ENCODE measurements around the gene POLR1G.

The POLR1G gene

DNA sequence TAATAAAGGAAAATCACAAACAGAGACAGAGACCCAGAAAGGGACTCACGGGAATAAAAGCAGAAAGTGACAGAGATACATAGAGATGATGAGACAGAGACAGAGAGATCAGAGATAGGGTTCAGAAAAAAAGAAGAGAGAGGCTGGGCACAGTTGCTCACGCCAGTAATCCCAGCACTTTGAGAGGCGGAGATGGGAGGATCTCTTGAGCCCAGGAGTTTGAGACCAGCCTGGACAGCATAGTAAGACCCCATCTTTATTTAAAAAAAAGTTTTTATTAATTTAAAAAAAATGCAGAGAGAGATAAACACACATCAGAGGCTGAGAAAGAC lies 41.9 kb downstream of the POLR1G start:
- peaks cover 20% of the 10 kb centered on the region for H3K4me1 ChIP-seq (ENCODE audit: control insufficient read depth, insufficient read depth, low read length, unreplicated experiment)

DNA sequence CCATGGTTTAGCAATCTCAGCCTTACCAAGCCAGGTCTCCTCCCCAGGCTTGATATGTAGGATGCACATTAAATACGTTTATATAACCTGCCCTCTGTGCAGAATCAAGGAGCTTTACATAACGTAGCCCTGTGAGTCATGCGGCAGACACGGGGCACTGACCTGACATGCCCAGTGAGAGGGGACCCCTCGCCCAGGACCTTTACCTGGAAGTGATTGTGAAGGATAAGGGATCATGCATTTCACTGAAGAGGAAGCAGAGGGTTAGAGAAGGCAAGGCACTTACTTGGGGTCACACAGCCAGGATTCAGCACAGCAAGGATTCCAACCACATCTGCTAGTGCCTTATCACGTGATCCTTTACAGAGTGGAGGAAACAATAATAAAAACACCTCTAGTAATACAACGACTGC lies 42.4 kb downstream of the POLR1G start:
- H2AFZ ChIP-seq (ENCODE audit: low read length, unreplicated experiment) = no peak overlapping the region
- H3K27me3 ChIP-seq (ENCODE audit: insufficient read depth, low read length) = no peaks in the 10 kb centered on the region
- no peaks in the 10 kb centered on the region for H3K36me3 ChIP-seq (ENCODE audit: insufficient read depth, low read length)
- peak overlapping the region; percentile 43; the same call in 1 of the 2 replicates for H3K27ac ChIP-seq (ENCODE audit: low read depth, low read length)
- no peak overlapping the region for H3K4me3 ChIP-seq (ENCODE audit: low read depth, low read length)
- no peaks in the 10 kb centered on the region for H3K79me2 ChIP-seq (ENCODE audit: control insufficient read depth, insufficient read depth, low read length, unreplicated experiment)
- peaks cover 20% of the 10 kb centered on the region for H3K4me1 ChIP-seq (ENCODE audit: control insufficient read depth, insufficient read depth, low read length, unreplicated experiment)

More for the DNA sequence above, 41.9 kb downstream of the POLR1G start:
- Histone ChIP-seq H3K27me3 (ENCODE audit: insufficient read depth, low read length) (no peaks in the 10 kb centered on the region), H3K4me3 (ENCODE audit: low read depth, low read length) (no peak overlapping the region), H3K79me2 (ENCODE audit: control insufficient read depth, insufficient read depth, low read length, unreplicated experiment) (no peaks in the 10 kb centered on the region), H2AFZ (ENCODE audit: low read length, unreplicated experiment) (no peak overlapping the region), H3K36me3 (ENCODE audit: insufficient read depth, low read length) (no peaks in the 10 kb centered on the region), H3K27ac (ENCODE audit: low read depth, low read length) (peak overlapping the region; percentile 43; the same call in 1 of the 2 replicates)

DNA sequence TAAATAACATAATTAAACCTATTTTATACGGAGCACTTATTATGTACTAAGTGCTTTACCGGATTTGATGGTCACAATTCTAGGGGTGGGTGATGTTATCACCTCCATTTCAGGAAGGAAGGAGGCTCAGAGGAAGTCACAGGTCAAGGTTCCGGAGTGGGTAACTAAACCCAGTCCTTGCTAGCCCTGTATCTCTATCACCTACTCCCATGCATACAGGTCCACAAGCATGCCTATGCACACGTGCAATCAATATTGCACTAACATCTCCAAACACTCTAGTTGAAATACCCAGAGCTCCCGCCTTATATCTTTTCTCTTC lies 43.5 kb downstream of the POLR1G start:
- H3K4me1 ChIP-seq (ENCODE audit: control insufficient read depth, insufficient read depth, low read length, unreplicated experiment) = peaks cover 23% of the 10 kb centered on the region
- no peaks in the 10 kb centered on the region for H3K36me3 ChIP-seq (ENCODE audit: insufficient read depth, low read length)
- H3K4me3 ChIP-seq (ENCODE audit: low read depth, low read length) = peak overlapping the region; percentile 73
- H3K79me2 ChIP-seq (ENCODE audit: control insufficient read depth, insufficient read depth, low read length, unreplicated experiment) = no peaks in the 10 kb centered on the region
- H3K27ac ChIP-seq (ENCODE audit: low read depth, low read length) = peak overlapping the region; percentile 84
- H2AFZ ChIP-seq (ENCODE audit: low read length, unreplicated experiment) = no peak overlapping the region
- no peaks in the 10 kb centered on the region for H3K27me3 ChIP-seq (ENCODE audit: insufficient read depth, low read length)

DNA sequence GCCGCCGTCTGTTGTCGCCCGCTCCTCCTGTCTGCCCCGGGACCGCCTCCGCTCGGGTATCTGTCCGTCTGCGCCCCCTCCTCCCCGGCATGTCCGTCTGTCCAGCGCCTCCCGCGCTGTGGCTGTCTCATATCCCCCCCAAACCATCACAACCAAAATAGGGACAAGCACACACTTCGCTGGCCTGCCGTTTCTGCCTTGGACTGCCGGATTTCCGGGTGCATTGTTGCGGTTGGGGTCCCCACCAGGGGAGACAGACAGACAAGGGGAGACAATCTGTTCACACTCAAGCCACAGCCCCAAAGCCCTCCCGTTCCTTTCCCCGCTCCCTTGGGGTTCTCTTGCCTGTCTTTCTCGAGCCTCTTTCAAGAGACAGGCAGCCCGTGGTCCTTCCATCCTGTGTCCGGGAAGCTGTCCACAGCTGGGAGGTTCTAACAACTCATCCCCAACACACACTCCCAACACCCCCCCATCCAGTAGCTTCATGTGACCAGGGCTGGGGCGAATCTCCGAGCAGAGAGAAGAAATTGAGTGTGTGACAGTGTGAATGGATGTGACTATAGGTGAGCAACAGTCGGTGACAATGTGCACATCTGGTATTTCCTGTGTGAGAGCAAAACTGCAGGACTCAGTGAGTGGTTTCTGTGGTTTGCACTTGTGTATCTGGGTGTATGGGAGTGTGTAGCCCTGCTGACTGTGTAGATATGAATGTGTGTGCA lies 44.8 kb downstream of the POLR1G start:
- H3K4me3 ChIP-seq (ENCODE audit: low read depth, low read length) = peak overlapping the region; percentile 90
- no peaks in the 10 kb centered on the region for H3K27me3 ChIP-seq (ENCODE audit: insufficient read depth, low read length)
- peak overlapping the region; percentile 89 for H3K27ac ChIP-seq (ENCODE audit: low read depth, low read length)
- H3K79me2 ChIP-seq (ENCODE audit: control insufficient read depth, insufficient read depth, low read length, unreplicated experiment) = no peaks in the 10 kb centered on the region
- H3K4me1 ChIP-seq (ENCODE audit: control insufficient read depth, insufficient read depth, low read length, unreplicated experiment) = peaks cover 29% of the 10 kb centered on the region
- H3K36me3 ChIP-seq (ENCODE audit: insufficient read depth, low read length) = no peaks in the 10 kb centered on the region
- H2AFZ ChIP-seq (ENCODE audit: low read length, unreplicated experiment) = peak overlapping the region; percentile 12

DNA sequence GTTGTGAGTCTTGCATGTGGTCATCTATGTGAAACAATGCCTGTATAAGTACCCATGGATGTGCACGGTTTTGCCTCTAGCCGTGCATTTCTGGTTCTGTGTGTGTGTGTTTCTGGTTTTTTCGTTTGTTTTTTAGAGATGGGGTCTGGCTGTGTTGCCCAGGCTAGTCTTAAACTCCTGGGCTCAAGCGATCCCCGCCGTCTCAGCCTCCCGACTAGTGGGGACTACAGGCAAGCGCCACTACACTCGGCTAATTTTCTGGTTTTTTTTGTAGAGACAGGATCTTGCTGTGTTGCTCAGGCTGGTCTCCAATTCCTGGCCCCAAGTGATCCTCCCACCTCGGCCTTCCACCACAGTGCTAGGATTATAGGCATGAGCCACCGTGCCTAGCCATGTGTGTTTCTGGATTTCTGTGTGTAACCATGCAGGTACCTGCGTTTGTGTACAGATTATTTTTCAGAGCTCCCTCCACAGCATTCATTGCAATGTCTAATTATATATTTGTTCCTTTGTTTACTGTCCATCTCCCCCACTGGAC lies 45.5 kb downstream of the POLR1G start:
- Histone ChIP-seq H2AFZ (ENCODE audit: low read length, unreplicated experiment) (no peak overlapping the region), H3K4me1 (ENCODE audit: control insufficient read depth, insufficient read depth, low read length, unreplicated experiment) (peaks cover 29% of the 10 kb centered on the region), H3K79me2 (ENCODE audit: control insufficient read depth, insufficient read depth, low read length, unreplicated experiment) (no peaks in the 10 kb centered on the region), H3K27ac (ENCODE audit: low read depth, low read length) (no peak overlapping the region), H3K4me3 (ENCODE audit: low read depth, low read length) (peak overlapping the region; percentile 90; the same call in 1 of the 2 replicates), H3K27me3 (ENCODE audit: insufficient read depth, low read length) (no peaks in the 10 kb centered on the region), H3K36me3 (ENCODE audit: insufficient read depth, low read length) (no peaks in the 10 kb centered on the region)

DNA sequence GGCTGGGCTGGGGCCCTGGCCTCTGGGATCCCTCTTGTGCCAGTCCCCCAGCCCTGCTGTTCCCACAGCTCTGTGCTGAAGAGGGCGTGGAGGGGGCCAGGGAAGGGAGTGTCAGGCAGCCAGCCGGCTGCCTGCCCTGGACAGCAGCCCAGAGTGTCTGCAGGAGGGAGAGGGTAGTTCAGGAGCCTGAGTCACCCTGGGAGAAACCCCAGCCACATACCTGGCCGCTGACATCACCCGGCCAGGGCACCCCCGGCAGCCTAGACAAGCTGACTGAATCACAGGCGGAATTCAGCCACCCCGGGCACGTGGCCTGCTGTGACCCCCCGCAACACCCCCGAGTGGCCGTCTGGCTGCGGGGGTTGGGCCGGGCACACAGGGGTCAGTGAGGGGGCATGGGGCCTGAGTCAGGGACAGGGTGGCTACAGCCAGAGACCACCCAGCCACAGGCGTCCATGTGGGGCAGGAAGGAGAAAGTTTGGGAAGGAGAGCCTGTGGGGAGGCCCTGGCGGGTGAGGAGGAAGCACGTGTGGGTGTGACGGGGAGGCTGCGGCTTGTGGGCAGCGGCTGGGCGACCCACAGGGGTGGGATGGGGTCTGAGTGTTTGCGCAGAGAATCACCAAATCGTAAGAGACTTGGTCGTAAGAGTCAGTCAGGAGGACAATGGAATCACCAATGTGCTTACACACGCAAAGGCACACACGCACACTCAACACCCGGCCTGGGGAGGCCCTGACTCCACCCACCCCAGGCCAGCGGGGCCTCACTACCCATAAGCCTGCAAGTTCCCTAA lies 49.5 kb downstream of the POLR1G start:
- peak overlapping the region; percentile 97 for H3K27ac ChIP-seq (ENCODE audit: low read depth, low read length)
- no peak overlapping the region for H2AFZ ChIP-seq (ENCODE audit: low read length, unreplicated experiment)
- peak overlapping the region; percentile 61 for H3K4me3 ChIP-seq (ENCODE audit: low read depth, low read length)

DNA sequence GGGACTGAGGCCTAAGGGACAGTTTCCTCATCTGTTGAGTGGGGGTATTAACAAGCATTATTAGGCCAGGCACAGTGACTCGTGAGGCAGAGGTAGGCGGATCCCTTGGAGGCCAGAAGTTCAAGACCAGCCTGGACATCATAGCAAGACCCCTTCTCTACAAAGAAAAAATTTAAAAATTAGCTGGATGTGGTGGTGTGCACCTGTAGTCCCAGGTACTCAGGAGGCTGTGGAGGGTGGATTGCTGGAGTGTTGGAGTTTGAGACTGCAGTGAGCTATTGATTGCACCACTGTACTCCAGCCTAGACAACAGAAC lies 50.0 kb downstream of the POLR1G start:
- Histone ChIP-seq H3K27ac (ENCODE audit: low read depth, low read length) (peak overlapping the region; percentile 97), H3K79me2 (ENCODE audit: control insufficient read depth, insufficient read depth, low read length, unreplicated experiment) (no peaks in the 10 kb centered on the region), H2AFZ (ENCODE audit: low read length, unreplicated experiment) (no peak overlapping the region), H3K27me3 (ENCODE audit: insufficient read depth, low read length) (no peaks in the 10 kb centered on the region), H3K4me1 (ENCODE audit: control insufficient read depth, insufficient read depth, low read length, unreplicated experiment) (peaks cover 20% of the 10 kb centered on the region), H3K36me3 (ENCODE audit: insufficient read depth, low read length) (no peaks in the 10 kb centered on the region), H3K4me3 (ENCODE audit: low read depth, low read length) (no peak overlapping the region)

More for the DNA sequence above, 49.5 kb downstream of the POLR1G start:
- peaks cover 24% of the 10 kb centered on the region for H3K4me1 ChIP-seq (ENCODE audit: control insufficient read depth, insufficient read depth, low read length, unreplicated experiment)
- no peaks in the 10 kb centered on the region for H3K79me2 ChIP-seq (ENCODE audit: control insufficient read depth, insufficient read depth, low read length, unreplicated experiment)
- H3K36me3 ChIP-seq (ENCODE audit: insufficient read depth, low read length) = no peaks in the 10 kb centered on the region
- H3K27me3 ChIP-seq (ENCODE audit: insufficient read depth, low read length) = no peaks in the 10 kb centered on the region

DNA sequence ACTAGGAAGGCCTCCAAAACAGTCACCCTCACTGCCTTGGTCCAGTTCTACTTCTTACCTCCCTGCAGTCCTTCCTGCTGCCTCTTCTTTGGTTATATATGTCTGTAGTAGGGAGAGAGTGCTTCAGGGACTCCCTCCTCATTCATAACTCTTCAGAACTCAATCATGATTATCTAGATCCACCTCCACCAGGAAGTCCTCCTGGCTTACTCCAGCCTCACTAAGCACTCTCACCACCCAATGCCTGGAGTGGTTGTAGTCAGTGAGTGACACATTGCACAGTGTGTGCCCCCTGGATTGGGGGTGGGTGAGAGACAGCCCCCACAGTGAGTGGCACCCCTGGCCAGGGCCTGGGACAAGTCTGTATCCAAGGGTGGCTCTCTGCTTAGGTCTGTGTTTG lies 51.3 kb downstream of the POLR1G start:
- Histone ChIP-seq H3K27me3 (ENCODE audit: insufficient read depth, low read length) (no peaks in the 10 kb centered on the region), H3K27ac (ENCODE audit: low read depth, low read length) (no peak overlapping the region), H3K36me3 (ENCODE audit: insufficient read depth, low read length) (no peaks in the 10 kb centered on the region), H3K4me3 (ENCODE audit: low read depth, low read length) (no peak overlapping the region), H3K4me1 (ENCODE audit: control insufficient read depth, insufficient read depth, low read length, unreplicated experiment) (peaks cover 17% of the 10 kb centered on the region), H3K79me2 (ENCODE audit: control insufficient read depth, insufficient read depth, low read length, unreplicated experiment) (no peaks in the 10 kb centered on the region), H2AFZ (ENCODE audit: low read length, unreplicated experiment) (no peak overlapping the region)
